DMS 273 treated with DMSO at 0.1 percent for 48 hours (cell line): ENCODE data around the gene MC1R.
A peak's percentile ranks its signal among the peaks of the same experiment; 100 is the strongest.
"Not testable (repeated sequence)": the region's sequence is repeated elsewhere in the genome, so short reads cannot be mapped to it uniquely, and the experiment has no call there.

Experiments used
- DNase-seq: peaks from one replicate; lab custom pipeline; 2025; lab: John Stamatoyannopoulos, UW

Gene MC1R

GRCh38 chr16:89913408-89914387 lies 5.0 kb upstream of the MC1R start:
- DNase-seq = no peak

GRCh38 chr16:89914642-89915285 lies 3.9 kb upstream of the MC1R start:
- DNase-seq = not testable (repeated sequence)

GRCh38 chr16:89915303-89916232 lies 3.1 kb upstream of the MC1R start:
- DNase-seq = peak; percentile 56

- DNase-seq = peak; percentile 57
Observed at GRCh38 chr16:89917773-89918452, 749 bp upstream of the MC1R start.

- no peak for DNase-seq
Observed at GRCh38 chr16:89919535-89920406, 1.1 kb downstream of the MC1R start.

- no peak for DNase-seq
Observed at GRCh38 chr16:89920723-89921122, 2.1 kb downstream of the MC1R start.

GRCh38 chr16:89921131-89921701 lies 2.6 kb downstream of the MC1R start:
- no peak for DNase-seq

GRCh38 chr16:89921702-89922476 lies 3.2 kb downstream of the MC1R start:
- DNase-seq = no peak

- no peak for DNase-seq
Observed at GRCh38 chr16:89922477-89922883, 3.8 kb downstream of the MC1R start.

- DNase-seq = peak; percentile 30
Observed at GRCh38 chr16:89922884-89923639, 4.4 kb downstream of the MC1R start, which contains the start of gene TUBB3. Gene TUBB3, plus strand, starts transcription at chr16:89923342. Its CDS starts 60 bp downstream, at chr16:89923402.

GRCh38 chr16:89923640-89924296 lies 5.1 kb downstream of the MC1R start:
- DNase-seq = no peak

- DNase-seq = peak; percentile 38
Observed at GRCh38 chr16:89924297-89924924, 5.7 kb downstream of the MC1R start.

GRCh38 chr16:89924925-89925307 lies 6.3 kb downstream of the MC1R start:
- no peak for DNase-seq

- no peak for DNase-seq
Observed at GRCh38 chr16:89925596-89926079, 7.0 kb downstream of the MC1R start.

- no peak for DNase-seq
Observed at GRCh38 chr16:89931305-89931896, 12.7 kb downstream of the MC1R start.

GRCh38 chr16:89931964-89932363 lies 13.3 kb downstream of the MC1R start:
- DNase-seq = no peak

GRCh38 chr16:89934019-89934418 lies 15.4 kb downstream of the MC1R start:
- not testable (repeated sequence) for DNase-seq
